Neural progenitor cell (in vitro differentiated cells): ENCODE data around the gene CATSPER3. TPM values are rescaled to one million over a fixed set of nuclear protein-coding genes. Genes with fewer than 3 reads are reported as not detected.

Source experiments
- DNase-seq: peaks from one replicate; pipeline ENCODE4 v3.0.0-alpha.2; 2016; ENCODE audit warnings: low spot score
- H2AFZ ChIP-seq: fragments of 200-600 bp; sonication (generic); replicated peaks from 2 replicates; pipeline ENCODE4 v1.6.1; 2016; ENCODE audit warnings: antibody characterized with exemption
- H3F3A ChIP-seq: fragments of 200-600 bp; sonication (generic); 2 replicates; pipeline ENCODE4 v1.6.1; 2016; ENCODE audit warnings: antibody characterized with exemption, low read depth
- H3K27ac ChIP-seq: fragments of 200-600 bp; sonication (generic); 2 replicates; pipeline ENCODE4 v1.5.1; 2016; ENCODE audit warnings: mild to moderate bottlenecking
- H3K27me3 ChIP-seq: fragments of 200-600 bp; sonication (generic); 2 replicates; pipeline ENCODE4 v1.6.1; 2016; ENCODE audit warnings: mild to moderate bottlenecking, moderate library complexity
- H3K36me3 ChIP-seq: fragments of 200-600 bp; sonication (generic); 2 replicates; pipeline ENCODE4 v1.5.1; 2016
- H3K4me1 ChIP-seq: fragments of 200-600 bp; sonication (generic); 2 replicates; pipeline ENCODE4 v1.6.1; 2016; ENCODE audit warnings: mixed run types
- H3K4me2 ChIP-seq: fragments of 200-600 bp; sonication (generic); 2 replicates; pipeline ENCODE4 v1.6.1; 2016
- H3K4me3 ChIP-seq: fragments of 200-600 bp; sonication (generic); 2 replicates; pipeline ENCODE4 v1.5.1; 2016
- H3K79me2 ChIP-seq: fragments of 200-600 bp; sonication (generic); 2 replicates; pipeline ENCODE4 v1.6.1; 2016; ENCODE audit warnings: low read depth
- H3K9ac ChIP-seq: fragments of 200-600 bp; sonication (generic); 2 replicates; pipeline ENCODE4 v1.6.1; 2016
- H3K9me3 ChIP-seq: fragments of 200-600 bp; sonication (generic); 2 replicates; pipeline ENCODE4 v1.5.1; 2016; ENCODE audit warnings: low read depth
- H4K20me1 ChIP-seq: fragments of 200-600 bp; sonication (generic); 2 replicates; pipeline ENCODE4 v1.6.1; 2016; ENCODE audit warnings: low read depth
- H3K27ac Mint-ChIP-seq: 3 replicates; pipeline ENCODE4 v1.8.0; 2021; ENCODE audit warnings: mixed read lengths
- H3K27me3 Mint-ChIP-seq: 2 replicates; pipeline ENCODE4 v1.8.0; 2022; ENCODE audit warnings: low read depth, mild to moderate bottlenecking, inconsistent platforms, moderate library complexity, mixed read lengths; ENCODE audit not compliant: insufficient read depth
- H3K36me3 Mint-ChIP-seq: 3 replicates; pipeline ENCODE4 v1.8.0; 2021; ENCODE audit warnings: mixed read lengths
- H3K4me1 Mint-ChIP-seq: 3 replicates; pipeline ENCODE4 v1.8.0; 2021; ENCODE audit warnings: mixed read lengths
- H3K4me3 Mint-ChIP-seq: 3 replicates; pipeline ENCODE4 v1.8.0; 2021; ENCODE audit warnings: mild to moderate bottlenecking, moderate library complexity, mixed read lengths
- H3K9me3 Mint-ChIP-seq: 3 replicates; pipeline ENCODE4 v1.8.0; 2020; ENCODE audit warnings: mixed read lengths
- CTCF ChIP-seq: fragments of 200-600 bp; sonication (generic); IDR thresholded peaks from 2 replicates; pipeline ENCODE4 v1.5.1; 2017; ENCODE audit warnings: antibody characterized with exemption, mild to moderate bottlenecking
- EZH2 ChIP-seq: fragments of 200-600 bp; sonication (generic); IDR thresholded peaks from 2 replicates; pipeline ENCODE4 v1.6.1; 2017; ENCODE audit warnings: antibody characterized with exemption, mild to moderate bottlenecking, moderate library complexity
- EZH2phosphoT487 ChIP-seq: fragments of 200-600 bp; sonication (generic); IDR thresholded peaks from 2 replicates; pipeline ENCODE4 v1.6.1; 2017; ENCODE audit warnings: antibody characterized with exemption
- total RNA-seq: library from RNA; depleted of rRNA; stranded (reverse); fragments of >200 nt; gene quantifications from 2 replicates; pipeline ENCODE4 v1.2.3, GENCODE V29; 2015; ENCODE audit warnings: low replicate concordance

CATSPER3 gene
- total RNA-seq, 1 donor from 2014 or later = not detected

GRCh38 chr5:135041726-135042125 is 74.0 kb downstream of the CATSPER3 start:
- no peaks in the 10 kb centered on the region for H3K36me3 Mint-ChIP-seq
- TF ChIP-seq EZH2 (no peak), CTCF (no peak), EZH2phosphoT487 (no peak)
- peak overlapping the region; percentile 64 for H3K4me3 Mint-ChIP-seq

DNA sequence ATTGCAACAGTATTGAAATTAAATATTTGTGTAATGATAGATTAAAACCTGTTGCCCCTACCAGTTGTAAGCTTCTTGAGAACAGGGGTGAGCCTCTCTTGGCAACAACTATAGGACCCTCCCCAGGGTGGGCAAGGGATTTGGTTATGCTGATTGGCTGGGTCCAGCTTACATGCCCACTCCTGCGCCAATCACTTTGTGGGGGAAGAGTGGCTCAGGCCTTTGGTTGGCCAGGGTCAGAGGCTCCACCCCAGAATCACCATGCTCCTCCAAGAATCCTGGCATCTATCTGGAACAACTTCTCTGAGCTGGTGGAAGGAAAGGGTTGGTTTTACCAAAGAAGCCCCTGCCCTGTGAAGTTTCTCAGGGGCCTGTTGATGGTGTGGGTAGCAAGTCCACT is 74.9 kb downstream of the CATSPER3 start:
- DNase-seq = no peak
- no peaks in the 10 kb centered on the region for H3K36me3 Mint-ChIP-seq
- peaks cover 55% of the 10 kb centered on the region for H4K20me1 ChIP-seq
- peak overlapping the region; percentile 26 for H3K4me3 Mint-ChIP-seq
- TF ChIP-seq CTCF = no peak
- TF ChIP-seq EZH2 = no peak
- TF ChIP-seq EZH2phosphoT487 = no peak
- peaks cover 72% of the 10 kb centered on the region for H3K27me3 Mint-ChIP-seq
- no peak overlapping the region for H3K4me3 ChIP-seq
- no peaks in the 10 kb centered on the region for H3F3A ChIP-seq
- H2AFZ ChIP-seq = no peak overlapping the region
- no peak overlapping the region for H3K27ac ChIP-seq
- H3K4me1 Mint-ChIP-seq = peaks cover 5% of the 10 kb centered on the region
- H3K4me1 ChIP-seq = peaks cover 15% of the 10 kb centered on the region
- no peaks in the 10 kb centered on the region for H3K36me3 ChIP-seq
- no peak overlapping the region for H3K4me2 ChIP-seq
- H3K9me3 Mint-ChIP-seq = no peaks in the 10 kb centered on the region
- H3K9me3 ChIP-seq = no peaks in the 10 kb centered on the region
- peaks cover 100% of the 10 kb centered on the region for H3K27me3 ChIP-seq
- no peak overlapping the region for H3K9ac ChIP-seq
- no peaks in the 10 kb centered on the region for H3K79me2 ChIP-seq
- H3K27ac Mint-ChIP-seq = no peak overlapping the region

More at GRCh38 chr5:135041726-135042125, 74.0 kb downstream of the CATSPER3 start:
- DNase-seq = no peak
- Mint-ChIP-seq H3K27ac (no peak overlapping the region), H3K9me3 (no peaks in the 10 kb centered on the region), H3K27me3 (peaks cover 78% of the 10 kb centered on the region), H3K4me1 (peaks cover 5% of the 10 kb centered on the region)
- H3K4me3 ChIP-seq = no peak overlapping the region
- no peak overlapping the region for H3K27ac ChIP-seq
- H3K36me3 ChIP-seq = no peaks in the 10 kb centered on the region
- no peaks in the 10 kb centered on the region for H3K9me3 ChIP-seq
- H3K4me1 ChIP-seq = peaks cover 15% of the 10 kb centered on the region
- H3K79me2 ChIP-seq = no peaks in the 10 kb centered on the region
- peaks cover 100% of the 10 kb centered on the region for H3K27me3 ChIP-seq
- H3F3A ChIP-seq = no peaks in the 10 kb centered on the region
- H3K4me2 ChIP-seq = no peak overlapping the region
- H3K9ac ChIP-seq = no peak overlapping the region
- H2AFZ ChIP-seq = no peak overlapping the region
- H4K20me1 ChIP-seq = peaks cover 63% of the 10 kb centered on the region

DNA sequence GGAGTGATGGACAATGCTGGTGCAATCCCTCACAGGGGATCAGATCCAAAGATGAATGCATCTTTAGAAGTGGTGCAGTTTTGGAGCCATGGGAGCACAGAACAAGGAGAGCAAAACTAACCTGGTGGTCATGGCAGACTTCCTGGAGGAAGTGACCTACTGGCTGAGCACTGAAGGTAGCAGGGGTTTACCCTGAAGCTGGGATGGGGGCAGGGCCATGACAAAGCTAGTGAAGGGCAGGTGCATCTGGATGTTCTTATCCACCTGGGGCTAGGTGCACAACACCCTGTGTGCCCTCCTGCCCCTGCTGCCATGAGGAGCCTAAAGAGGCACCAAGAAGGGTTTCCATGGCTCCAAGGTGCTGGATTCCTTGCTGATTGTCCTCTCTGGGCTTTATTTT is 77.8 kb downstream of the CATSPER3 start:
- H3K79me2 ChIP-seq = no peaks in the 10 kb centered on the region
- H3K36me3 ChIP-seq = no peaks in the 10 kb centered on the region
- peaks cover 64% of the 10 kb centered on the region for H3K27me3 Mint-ChIP-seq
- H3K9me3 ChIP-seq = no peaks in the 10 kb centered on the region
- H3K4me1 ChIP-seq = peaks cover 15% of the 10 kb centered on the region
- peaks cover 9% of the 10 kb centered on the region for H3K4me1 Mint-ChIP-seq
- H3K9ac ChIP-seq = no peak overlapping the region
- no peak overlapping the region for H3K27ac Mint-ChIP-seq
- no peak overlapping the region for H3K4me3 ChIP-seq
- H3F3A ChIP-seq = no peaks in the 10 kb centered on the region
- no peak overlapping the region for H3K4me3 Mint-ChIP-seq
- no peak for DNase-seq
- H3K27me3 ChIP-seq = peaks cover 100% of the 10 kb centered on the region
- peaks cover 31% of the 10 kb centered on the region for H4K20me1 ChIP-seq
- no peaks in the 10 kb centered on the region for H3K9me3 Mint-ChIP-seq
- H3K27ac ChIP-seq = no peak overlapping the region
- H3K4me2 ChIP-seq = no peak overlapping the region
- H2AFZ ChIP-seq = no peak overlapping the region
- H3K36me3 Mint-ChIP-seq = no peaks in the 10 kb centered on the region
- no peak for TF ChIP-seq EZH2

GRCh38 chr5:135046661-135047346 is 79.1 kb downstream of the CATSPER3 start:
- no peaks in the 10 kb centered on the region for H3K9me3 Mint-ChIP-seq
- Histone ChIP-seq H3K27me3 (peaks cover 100% of the 10 kb centered on the region), H3K4me2 (no peak overlapping the region), H3K9ac (no peak overlapping the region), H3F3A (no peaks in the 10 kb centered on the region), H3K36me3 (no peaks in the 10 kb centered on the region), H2AFZ (no peak overlapping the region), H3K79me2 (no peaks in the 10 kb centered on the region), H3K9me3 (no peaks in the 10 kb centered on the region), H3K27ac (no peak overlapping the region), H3K4me3 (no peak overlapping the region), H4K20me1 (peaks cover 27% of the 10 kb centered on the region), H3K4me1 (peaks cover 12% of the 10 kb centered on the region)
- no peak overlapping the region for H3K27ac Mint-ChIP-seq
- H3K36me3 Mint-ChIP-seq = no peaks in the 10 kb centered on the region
- peaks cover 9% of the 10 kb centered on the region for H3K4me1 Mint-ChIP-seq
- DNase-seq = no peak
- no peak overlapping the region for H3K4me3 Mint-ChIP-seq
- TF ChIP-seq EZH2phosphoT487 = no peak
- TF ChIP-seq EZH2 = no peak
- no peak for TF ChIP-seq CTCF
- peaks cover 61% of the 10 kb centered on the region for H3K27me3 Mint-ChIP-seq
